ENCODE data around the gene MALL. TPM values are rescaled to one million over a fixed set of nuclear protein-coding genes. Genes with fewer than 3 reads are reported as not detected.
"Not testable (repeated sequence)": the region's sequence is repeated elsewhere in the genome, so short reads cannot be mapped to it uniquely, and the experiment has no call there.

MALL gene
- total and polyA plus RNA-seq, 10 of the 15 experiments (the other 5 are each of a cell fraction or from before 2014, with no cell fraction given) = 0.26 TPM; not detected in 9

GRCh38 chr2:110053688-110054087, 61.9 kb downstream of the MALL start:
- CTCF ChIA-PET; H3K27me3 ChIP-seq (replicated peaks in 1 of 2; ENCODE audit: control insufficient read depth in 2 of 2, insufficient read depth in 2 of 2, low read length in 1 of 2); H3K27ac ChIP-seq (ENCODE audit: control insufficient read depth, insufficient read depth); H3K4me1 ChIP-seq (ENCODE audit: control insufficient read depth, insufficient read depth, low read length); H3K36me3 ChIP-seq (ENCODE audit: control insufficient read depth in 2 of 2, insufficient read depth in 2 of 2, low read length in 1 of 2); BruUV-seq (replicated peaks); H3K4me3 ChIP-seq; intact Hi-C loops (cut with micrococcal nuclease; ENCODE audit: unreplicated experiment); H3K4me2 ChIP-seq (ENCODE audit: control insufficient read depth, insufficient read depth); SMC1A ChIA-PET (ENCODE audit: uncharacterized antibody, unreplicated experiment); in situ Hi-C loops (cut with MboI); H3K9me3 ChIP-seq (replicated peaks; ENCODE audit: control insufficient read depth, insufficient read depth, low read length); POLR2A ChIA-PET; H3K79me2 ChIP-seq (ENCODE audit: control insufficient read depth, insufficient read depth, low read length); ATAC-seq; FAIRE-seq; RAD21 ChIA-PET (ENCODE audit: unreplicated experiment); DNase-seq (ENCODE audit: low read depth, low spot score); H4K20me1 ChIP-seq (ENCODE audit: control insufficient read depth, insufficient read depth); H2AFZ ChIP-seq (ENCODE audit: control insufficient read depth, low read depth, low read length); H3K9ac ChIP-seq (ENCODE audit: control insufficient read depth, insufficient read depth, low read length): not testable (repeated sequence)
- WGBS (ENCODE audit: insufficient coverage, insufficient replicate concordance, low lambda C conversion rate, missing lambda C conversion rate) = no CpG with 5 or more reads among the region's 5 CpGs

GRCh38 chr2:110052166-110052565, 63.5 kb downstream of the MALL start:
- H3K4me2 ChIP-seq (ENCODE audit: control insufficient read depth, insufficient read depth); H3K4me3 ChIP-seq; H3K36me3 ChIP-seq (ENCODE audit: control insufficient read depth in 2 of 2, insufficient read depth in 2 of 2, low read length in 1 of 2); DNase-seq (ENCODE audit: low read depth, low spot score); CTCF ChIA-PET; in situ Hi-C loops (cut with MboI); H3K9me3 ChIP-seq (replicated peaks; ENCODE audit: control insufficient read depth, insufficient read depth, low read length); ATAC-seq; H4K20me1 ChIP-seq (ENCODE audit: control insufficient read depth, insufficient read depth); H3K79me2 ChIP-seq (ENCODE audit: control insufficient read depth, insufficient read depth, low read length); H3K4me1 ChIP-seq (ENCODE audit: control insufficient read depth, insufficient read depth, low read length); RAD21 ChIA-PET (ENCODE audit: unreplicated experiment); H3K27ac ChIP-seq (ENCODE audit: control insufficient read depth, insufficient read depth); BruUV-seq (replicated peaks); H3K9ac ChIP-seq (ENCODE audit: control insufficient read depth, insufficient read depth, low read length); POLR2A ChIA-PET; H3K27me3 ChIP-seq (replicated peaks in 1 of 2; ENCODE audit: control insufficient read depth in 2 of 2, insufficient read depth in 2 of 2, low read length in 1 of 2); intact Hi-C loops (cut with micrococcal nuclease; ENCODE audit: unreplicated experiment); SMC1A ChIA-PET (ENCODE audit: uncharacterized antibody, unreplicated experiment); H2AFZ ChIP-seq (ENCODE audit: control insufficient read depth, low read depth, low read length): not testable (repeated sequence)
- no CpG with 5 or more reads among the region's 4 CpGs for WGBS (ENCODE audit: insufficient coverage, insufficient replicate concordance, low lambda C conversion rate, missing lambda C conversion rate)
- peak; percentile 44 for FAIRE-seq

GRCh38 chr2:110050222-110050621, 65.4 kb downstream of the MALL start:
- WGBS (ENCODE audit: insufficient coverage, insufficient replicate concordance, low lambda C conversion rate, missing lambda C conversion rate) = no CpG with 5 or more reads among the region's 5 CpGs
- H4K20me1 ChIP-seq (ENCODE audit: control insufficient read depth, insufficient read depth); CTCF ChIA-PET; H3K4me1 ChIP-seq (ENCODE audit: control insufficient read depth, insufficient read depth, low read length); H3K9ac ChIP-seq (ENCODE audit: control insufficient read depth, insufficient read depth, low read length); H3K4me2 ChIP-seq (ENCODE audit: control insufficient read depth, insufficient read depth); FAIRE-seq; H2AFZ ChIP-seq (ENCODE audit: control insufficient read depth, low read depth, low read length); intact Hi-C loops (cut with micrococcal nuclease; ENCODE audit: unreplicated experiment); ATAC-seq; DNase-seq (ENCODE audit: low read depth, low spot score); H3K36me3 ChIP-seq (ENCODE audit: control insufficient read depth in 2 of 2, insufficient read depth in 2 of 2, low read length in 1 of 2); H3K27me3 ChIP-seq (replicated peaks in 1 of 2; ENCODE audit: control insufficient read depth in 2 of 2, insufficient read depth in 2 of 2, low read length in 1 of 2); POLR2A ChIA-PET; H3K27ac ChIP-seq (ENCODE audit: control insufficient read depth, insufficient read depth); RAD21 ChIA-PET (ENCODE audit: unreplicated experiment); in situ Hi-C loops (cut with MboI); BruUV-seq (replicated peaks); SMC1A ChIA-PET (ENCODE audit: uncharacterized antibody, unreplicated experiment); H3K9me3 ChIP-seq (replicated peaks; ENCODE audit: control insufficient read depth, insufficient read depth, low read length); H3K4me3 ChIP-seq; H3K79me2 ChIP-seq (ENCODE audit: control insufficient read depth, insufficient read depth, low read length): not testable (repeated sequence)

GRCh38 chr2:110049769-110050168, 65.9 kb downstream of the MALL start:
- H3K9ac ChIP-seq (ENCODE audit: control insufficient read depth, insufficient read depth, low read length); H3K4me3 ChIP-seq; H3K27me3 ChIP-seq (replicated peaks in 1 of 2; ENCODE audit: control insufficient read depth in 2 of 2, insufficient read depth in 2 of 2, low read length in 1 of 2); RAD21 ChIA-PET (ENCODE audit: unreplicated experiment); in situ Hi-C loops (cut with MboI); DNase-seq (ENCODE audit: low read depth, low spot score); H3K4me2 ChIP-seq (ENCODE audit: control insufficient read depth, insufficient read depth); POLR2A ChIA-PET; H2AFZ ChIP-seq (ENCODE audit: control insufficient read depth, low read depth, low read length); CTCF ChIA-PET; H3K9me3 ChIP-seq (replicated peaks; ENCODE audit: control insufficient read depth, insufficient read depth, low read length); ATAC-seq; H3K4me1 ChIP-seq (ENCODE audit: control insufficient read depth, insufficient read depth, low read length); BruUV-seq (replicated peaks); FAIRE-seq; H3K36me3 ChIP-seq (ENCODE audit: control insufficient read depth in 2 of 2, insufficient read depth in 2 of 2, low read length in 1 of 2); H4K20me1 ChIP-seq (ENCODE audit: control insufficient read depth, insufficient read depth); intact Hi-C loops (cut with micrococcal nuclease; ENCODE audit: unreplicated experiment); H3K79me2 ChIP-seq (ENCODE audit: control insufficient read depth, insufficient read depth, low read length); SMC1A ChIA-PET (ENCODE audit: uncharacterized antibody, unreplicated experiment); H3K27ac ChIP-seq (ENCODE audit: control insufficient read depth, insufficient read depth): not testable (repeated sequence)
- 18% methylated on average over 2 of the region's 5 CpGs for WGBS (ENCODE audit: insufficient coverage, insufficient replicate concordance, low lambda C conversion rate, missing lambda C conversion rate)
